ENCODE measurements around the gene SPSB1. TPM values are rescaled to one million over a fixed set of nuclear protein-coding genes. Genes with fewer than 3 reads are reported as not detected.

Gene SPSB1
- total RNA-seq, 2 experiments from 2014 or later, result 17.4 to 18.0 TPM

DNA sequence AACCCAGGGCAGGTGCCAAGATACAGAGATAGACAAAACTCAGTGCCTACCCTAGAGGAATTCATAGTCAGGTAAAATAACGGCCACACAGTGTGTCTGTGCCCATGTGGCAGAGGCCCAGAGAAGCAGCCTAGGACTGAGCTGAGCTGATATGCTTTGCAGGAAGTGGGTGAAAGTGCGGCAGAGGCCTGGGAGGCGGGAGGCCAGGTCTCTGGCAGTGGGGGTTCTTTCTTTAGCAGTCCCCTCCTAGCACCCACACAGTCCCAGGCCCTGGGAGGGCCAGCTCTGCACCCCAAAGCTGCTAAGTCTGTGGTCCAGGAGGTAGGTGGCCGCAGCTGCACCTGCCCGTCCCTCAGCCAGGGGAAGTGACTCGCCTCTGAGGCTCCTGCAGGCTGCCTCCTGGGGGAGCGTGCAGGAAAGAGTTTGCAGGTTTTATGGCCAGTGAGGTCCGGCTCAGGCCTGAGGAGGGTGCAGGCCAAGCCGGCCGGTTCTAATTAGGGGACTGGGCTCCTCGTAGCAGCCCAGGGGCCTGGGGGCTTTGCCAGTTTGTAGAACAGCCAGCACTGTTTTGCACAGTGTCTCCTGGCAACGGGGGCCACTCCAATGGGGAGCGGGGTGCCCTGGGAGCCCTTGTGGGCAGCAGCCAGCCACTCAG, 107.9 kb downstream of the SPSB1 start:
- Mint-ChIP-seq H3K36me3 (ENCODE audit: low read depth) (no peaks in the 10 kb centered on the region), H3K27ac (no peak overlapping the region), H3K4me3 (no peak overlapping the region), H3K27me3 (peaks cover 2% of the 10 kb centered on the region), H3K9me3 (no peaks in the 10 kb centered on the region), H3K4me1 (peaks cover 6% of the 10 kb centered on the region)
- ChIA-PET CTCF (interaction anchor here (0.9 kb wide), 1 partner anchor 134 kb away, joined by 4 read pairs; no protein-coding TSS in a partner anchor), POLR2A (interaction anchor here (1.0 to 1.3 kb wide), 3 partner anchors 10 to 13 kb away, joined by 3 to 6 read pairs (median 4); no protein-coding TSS in a partner anchor)
- DNase-seq, result peak; percentile 30

DNA sequence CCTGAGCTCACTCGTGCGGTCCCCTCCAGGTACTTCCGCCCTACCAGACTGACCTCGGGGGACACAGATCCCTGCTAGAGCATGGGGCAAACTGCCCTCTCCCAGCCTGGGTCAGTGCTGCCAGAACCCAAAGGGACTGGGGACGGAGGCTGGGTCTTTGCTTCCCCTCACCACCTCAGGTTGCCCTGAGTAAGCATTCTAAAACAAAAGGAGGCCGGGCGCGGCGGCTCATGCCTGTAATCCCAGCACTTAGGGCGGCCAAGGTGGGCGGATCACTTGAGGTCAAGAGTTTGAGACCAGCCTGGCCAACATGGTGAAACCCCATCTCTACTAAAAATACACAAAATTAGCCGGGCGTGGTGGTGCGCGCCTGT, 108.4 kb downstream of the SPSB1 start:
- H3K4me1 Mint-ChIP-seq, result peaks cover 6% of the 10 kb centered on the region
- POLR2A ChIA-PET, result no interaction called here
- H3K27ac Mint-ChIP-seq, result no peak overlapping the region
- H3K4me3 Mint-ChIP-seq, result no peak overlapping the region
- H3K36me3 Mint-ChIP-seq (ENCODE audit: low read depth), result no peaks in the 10 kb centered on the region
- no peaks in the 10 kb centered on the region for H3K9me3 Mint-ChIP-seq
- peaks cover 2% of the 10 kb centered on the region for H3K27me3 Mint-ChIP-seq
- DNase-seq, result no peak
- CTCF ChIA-PET, result no interaction called here

DNA sequence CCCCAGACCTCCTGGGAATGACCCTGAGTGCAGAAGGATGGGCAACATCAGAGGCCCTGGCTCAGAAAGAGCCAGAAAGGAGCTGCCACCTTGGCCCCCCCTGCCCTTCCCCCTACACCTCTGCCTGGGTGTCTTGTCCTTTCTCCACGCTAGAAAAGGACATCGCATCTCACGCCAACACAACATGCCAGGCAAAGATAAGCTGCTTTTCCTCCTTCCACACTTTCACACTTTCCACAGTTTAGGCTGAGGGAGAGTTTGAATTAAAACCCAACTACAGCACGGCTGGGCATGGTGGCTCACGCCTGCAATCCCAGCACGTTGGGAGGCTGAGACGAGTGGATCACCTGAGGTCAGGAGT, 109.5 kb downstream of the SPSB1 start:
- Mint-ChIP-seq H3K9me3 (no peaks in the 10 kb centered on the region), H3K27ac (no peak overlapping the region), H3K27me3 (peaks cover 2% of the 10 kb centered on the region), H3K4me1 (peaks cover 6% of the 10 kb centered on the region), H3K4me3 (no peak overlapping the region), H3K36me3 (ENCODE audit: low read depth) (no peaks in the 10 kb centered on the region)
- no peak for DNase-seq
- ChIA-PET POLR2A (no interaction called here), CTCF (no interaction called here)

DNA sequence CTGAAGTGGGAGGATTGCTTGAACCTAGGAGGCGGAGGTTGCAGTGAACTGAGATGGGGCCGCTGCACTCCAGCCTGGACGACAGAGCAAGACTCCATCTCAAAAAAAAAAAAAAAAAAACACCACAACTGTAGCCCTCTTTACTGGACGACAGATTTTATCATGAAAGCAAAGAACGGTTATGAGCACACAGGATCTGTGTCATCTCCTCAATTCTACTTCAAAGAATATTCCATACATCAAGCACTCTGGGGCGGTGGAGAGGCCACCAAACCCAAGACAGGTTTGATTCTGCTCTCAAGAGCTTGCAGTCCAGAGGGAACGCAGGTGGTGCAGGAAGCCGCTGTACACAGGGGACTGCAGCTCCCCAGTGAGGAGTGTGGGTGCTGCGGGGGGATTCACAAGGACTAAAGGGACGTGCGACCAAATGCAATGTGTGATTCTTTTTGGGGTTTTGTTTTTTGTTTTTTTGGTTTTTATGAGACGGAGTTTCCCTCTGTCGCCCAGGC, 110.1 kb downstream of the SPSB1 start:
- DNase-seq, result no peak
- ChIA-PET POLR2A (no interaction called here), CTCF (no interaction called here)
- Mint-ChIP-seq H3K4me3 (no peak overlapping the region), H3K27ac (no peak overlapping the region), H3K9me3 (no peaks in the 10 kb centered on the region), H3K27me3 (peaks cover 2% of the 10 kb centered on the region), H3K36me3 (ENCODE audit: low read depth) (no peaks in the 10 kb centered on the region), H3K4me1 (peaks cover 6% of the 10 kb centered on the region)

DNA sequence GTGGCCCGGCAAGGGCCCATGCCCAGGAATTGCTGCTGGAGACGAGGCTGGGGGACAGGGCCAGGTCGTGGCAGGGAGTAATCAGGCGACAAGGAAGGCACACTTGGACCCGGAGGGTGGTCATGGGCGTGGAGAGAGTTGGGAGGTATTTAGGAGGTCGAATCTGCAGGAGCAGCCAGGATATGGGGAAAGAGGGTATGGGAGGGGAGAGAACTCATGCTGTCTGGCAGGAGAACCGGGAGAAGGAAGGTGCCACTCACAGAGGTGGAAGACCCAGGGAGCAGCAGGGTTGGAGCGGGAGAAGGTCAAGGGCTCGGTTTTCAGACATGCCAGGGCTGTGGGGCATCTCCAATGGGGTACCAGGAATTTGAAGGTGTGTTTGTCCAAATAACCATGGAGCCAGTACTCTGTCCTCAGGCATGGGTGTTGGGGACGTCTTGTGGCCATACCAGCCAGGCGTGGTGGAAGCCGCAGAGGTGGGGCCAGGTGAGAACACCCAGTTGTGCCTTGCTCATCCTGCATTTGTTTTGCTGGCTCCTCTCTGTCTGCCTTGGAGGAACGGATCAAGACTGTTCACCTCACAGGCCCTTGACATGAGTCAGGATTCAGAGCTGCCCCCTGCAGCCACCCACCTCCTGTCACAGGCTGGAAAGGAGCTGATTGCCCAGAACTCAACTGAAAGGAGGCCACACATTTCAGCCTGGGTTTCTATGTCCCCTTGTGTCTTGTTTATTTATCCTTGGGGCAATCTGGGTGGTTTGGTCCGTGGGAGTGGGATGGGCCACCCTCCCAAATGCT, 111.6 kb downstream of the SPSB1 start:
- no peak for DNase-seq
- no peaks in the 10 kb centered on the region for H3K9me3 Mint-ChIP-seq
- no peak overlapping the region for H3K4me3 Mint-ChIP-seq
- POLR2A ChIA-PET, result interaction anchor here (1.3 kb wide), 1 partner anchor 30 kb away, joined by 3 read pairs; no protein-coding TSS in a partner anchor
- no peaks in the 10 kb centered on the region for H3K27me3 Mint-ChIP-seq
- peaks cover 6% of the 10 kb centered on the region for H3K4me1 Mint-ChIP-seq
- H3K27ac Mint-ChIP-seq, result no peak overlapping the region
- no peaks in the 10 kb centered on the region for H3K36me3 Mint-ChIP-seq (ENCODE audit: low read depth)
- CTCF ChIA-PET, result no interaction called here

DNA sequence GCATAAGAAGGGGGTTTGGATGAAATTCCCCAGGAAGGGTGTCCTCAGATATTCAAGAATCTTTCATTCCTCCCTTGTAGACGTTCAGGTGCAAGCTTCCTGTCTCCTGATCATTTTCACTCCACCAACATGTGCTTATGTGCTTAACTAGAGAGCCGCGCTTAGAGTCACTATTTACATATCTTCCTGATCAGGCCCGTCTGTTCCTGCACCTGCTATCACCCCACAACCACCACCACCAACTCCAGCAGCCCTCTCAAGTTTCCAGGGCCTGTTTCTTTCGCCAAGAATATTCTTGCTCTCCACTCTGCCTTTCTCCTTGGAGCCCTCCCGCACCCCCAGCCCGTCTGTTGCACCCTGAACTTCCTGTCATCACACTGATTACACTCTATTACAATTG, 113.4 kb downstream of the SPSB1 start:
- Mint-ChIP-seq H3K36me3 (ENCODE audit: low read depth) (peaks cover 5% of the 10 kb centered on the region), H3K9me3 (peaks cover 3% of the 10 kb centered on the region), H3K4me3 (no peak overlapping the region), H3K27me3 (peaks cover 3% of the 10 kb centered on the region), H3K27ac (no peak overlapping the region), H3K4me1 (peaks cover 6% of the 10 kb centered on the region)
- ChIA-PET CTCF (no interaction called here), POLR2A (interaction anchor here (1.3 kb wide), 1 partner anchor 17 kb away, joined by 4 read pairs; no protein-coding TSS in a partner anchor)
- DNase-seq, result no peak

DNA sequence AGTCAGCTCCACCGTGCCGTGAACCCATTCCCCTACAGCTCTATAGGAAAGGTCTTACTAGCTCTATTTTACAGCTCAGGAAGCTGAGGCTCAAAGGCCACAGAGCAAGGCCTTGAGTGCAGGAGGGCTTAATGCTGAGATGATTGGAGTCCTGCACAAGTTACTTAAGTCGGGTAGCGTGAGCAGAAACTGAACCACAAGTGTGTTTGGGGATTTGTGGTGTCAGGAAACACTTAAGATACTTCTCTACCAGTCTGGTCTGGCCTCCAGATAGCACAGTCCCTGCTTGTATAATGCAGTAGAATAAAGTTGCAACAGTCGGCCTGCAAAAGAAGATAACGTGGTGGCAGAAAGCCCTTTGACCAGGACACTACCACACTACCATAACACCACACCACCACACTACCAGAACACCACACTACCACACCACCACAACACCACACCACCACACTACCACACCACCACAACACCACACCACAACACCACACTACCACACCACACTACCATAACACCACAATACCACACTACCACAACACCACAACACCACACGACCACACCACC, 118.1 kb downstream of the SPSB1 start:
- CTCF ChIA-PET, result interaction anchor here (1.0 to 1.7 kb wide), 3 partner anchors 15 to 177 kb away, joined by 3 to 4 read pairs (median 4); partner anchors contain the start of gene H6PD
- POLR2A ChIA-PET, result interaction anchor here (0.9 to 2.0 kb wide), 3 partner anchors 11 to 16 kb away, joined by 4 to 7 read pairs (median 6); no protein-coding TSS in a partner anchor
- Mint-ChIP-seq H3K9me3 (peaks cover 3% of the 10 kb centered on the region), H3K4me3 (peak overlapping the region; percentile 50), H3K36me3 (ENCODE audit: low read depth) (peaks cover 9% of the 10 kb centered on the region), H3K27me3 (peaks cover 6% of the 10 kb centered on the region), H3K27ac (peak overlapping the region; percentile 70), H3K4me1 (peaks cover 30% of the 10 kb centered on the region)
- peak; percentile 35 for DNase-seq

DNA sequence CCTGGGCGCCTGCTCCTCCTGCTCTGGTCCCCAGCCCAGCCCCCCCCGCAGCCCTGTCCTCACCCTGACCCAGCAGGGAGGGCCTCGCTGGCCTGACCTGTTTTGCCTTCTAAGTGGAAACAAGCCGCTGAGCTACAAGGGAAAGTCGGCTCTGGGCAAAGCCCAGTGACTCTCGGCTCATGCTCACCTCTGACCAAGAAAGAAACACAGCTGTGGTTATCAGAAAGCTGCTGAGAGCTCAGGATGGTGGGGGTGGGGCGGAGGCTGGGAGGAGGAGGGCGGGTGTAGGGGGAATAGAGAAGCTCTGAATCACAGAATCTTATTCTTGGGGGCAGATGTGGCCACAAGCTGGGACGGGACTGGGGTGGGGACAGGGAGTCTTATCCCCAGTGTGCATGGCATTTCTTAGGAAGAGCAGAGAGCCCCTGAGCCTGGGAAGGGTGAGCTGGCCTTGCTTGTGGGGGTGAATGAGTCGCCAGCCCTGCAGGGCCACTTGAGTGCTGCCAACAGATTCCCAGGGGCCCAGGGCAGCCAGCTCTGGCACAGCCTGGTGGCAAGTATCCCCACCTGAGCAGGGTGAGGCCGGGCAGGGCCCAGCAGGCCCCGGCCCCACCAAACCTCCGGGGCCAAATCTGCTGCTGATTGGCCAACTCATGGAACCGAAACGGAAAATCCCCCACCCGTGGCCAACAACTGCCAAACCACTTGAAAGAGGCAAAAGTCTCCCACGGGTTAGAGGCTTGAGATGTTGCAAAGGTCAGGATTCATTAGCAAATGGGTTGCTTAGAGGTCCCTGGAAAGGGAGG, 120.6 kb downstream of the SPSB1 start:
- peak; percentile 66 for DNase-seq
- ChIA-PET POLR2A (interaction anchor here (1.0 to 3.5 kb wide), 7 partner anchors 8 to 160 kb away, joined by 3 to 30 read pairs (median 5); no protein-coding TSS in a partner anchor), CTCF (interaction anchor here (0.7 to 2.4 kb wide), 8 partner anchors 8 to 146 kb away, joined by 3 to 9 read pairs (median 4); no protein-coding TSS in a partner anchor)
- H3K36me3 Mint-ChIP-seq (ENCODE audit: low read depth), result peaks cover 9% of the 10 kb centered on the region
- peaks cover 51% of the 10 kb centered on the region for H3K4me1 Mint-ChIP-seq
- H3K9me3 Mint-ChIP-seq, result peaks cover 3% of the 10 kb centered on the region
- peak overlapping the region; percentile 7 for H3K4me3 Mint-ChIP-seq
- H3K27me3 Mint-ChIP-seq, result peaks cover 18% of the 10 kb centered on the region
- no peak overlapping the region for H3K27ac Mint-ChIP-seq

DNA sequence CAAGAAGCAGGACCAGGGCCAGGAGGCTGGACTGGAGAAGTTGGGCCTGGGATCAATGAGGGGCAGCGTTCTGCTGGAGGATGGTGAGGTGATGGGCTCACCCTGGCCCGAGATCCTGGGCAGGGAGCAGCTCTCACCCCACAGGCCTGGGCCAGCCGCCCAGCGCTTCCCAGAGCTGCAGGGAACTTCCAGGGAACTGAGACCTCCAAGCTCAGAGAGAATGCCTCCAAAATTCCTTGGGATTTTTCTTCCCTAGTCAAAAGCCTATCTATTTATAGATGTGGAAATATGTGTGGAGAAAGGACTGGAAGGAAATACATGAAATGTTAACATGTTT, 121.2 kb downstream of the SPSB1 start:
- POLR2A ChIA-PET, result interaction anchor here (1.5 to 3.5 kb wide), 4 partner anchors 7 to 15 kb away, joined by 5 to 30 read pairs (median 11); no protein-coding TSS in a partner anchor
- H3K27me3 Mint-ChIP-seq, result peaks cover 18% of the 10 kb centered on the region
- no peak overlapping the region for H3K27ac Mint-ChIP-seq
- DNase-seq, result no peak
- peak overlapping the region; percentile 7 for H3K4me3 Mint-ChIP-seq
- CTCF ChIA-PET, result interaction anchor here (0.9 to 2.4 kb wide), 5 partner anchors 11 to 147 kb away, joined by 3 to 9 read pairs (median 4); no protein-coding TSS in a partner anchor
- peaks cover 55% of the 10 kb centered on the region for H3K4me1 Mint-ChIP-seq
- peaks cover 9% of the 10 kb centered on the region for H3K36me3 Mint-ChIP-seq (ENCODE audit: low read depth)
- peaks cover 3% of the 10 kb centered on the region for H3K9me3 Mint-ChIP-seq

DNA sequence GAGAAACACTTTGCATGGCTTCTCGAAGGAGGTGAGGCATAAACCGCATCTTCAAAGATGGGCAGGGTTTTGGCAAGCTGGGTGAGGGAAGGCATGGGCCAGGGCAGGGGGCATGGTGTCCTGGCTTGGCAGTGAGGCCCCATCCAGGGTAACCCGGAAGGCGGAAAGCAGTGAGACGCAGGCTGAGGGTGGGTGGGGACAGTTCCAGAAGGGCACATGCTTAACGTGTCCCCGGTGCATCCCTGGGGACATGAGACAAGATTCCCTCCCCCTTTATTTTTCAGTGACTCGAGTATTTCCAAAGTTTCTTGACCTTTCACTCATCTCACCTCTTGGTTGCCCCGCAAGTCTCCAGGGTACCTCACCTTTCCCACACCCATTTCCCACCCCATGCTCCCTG, 123.8 kb downstream of the SPSB1 start:
- DNase-seq, result no peak
- H3K4me1 Mint-ChIP-seq, result peaks cover 68% of the 10 kb centered on the region
- H3K27ac Mint-ChIP-seq, result no peak overlapping the region
- peaks cover 24% of the 10 kb centered on the region for H3K27me3 Mint-ChIP-seq
- ChIA-PET POLR2A (interaction anchor here (1.6 to 2.8 kb wide), 2 partner anchors 10 to 12 kb away, joined by 4 to 12 read pairs; no protein-coding TSS in a partner anchor), CTCF (no interaction called here)
- H3K4me3 Mint-ChIP-seq, result peak overlapping the region; percentile 1
- H3K36me3 Mint-ChIP-seq (ENCODE audit: low read depth), result peaks cover 3% of the 10 kb centered on the region
- no peaks in the 10 kb centered on the region for H3K9me3 Mint-ChIP-seq

DNA sequence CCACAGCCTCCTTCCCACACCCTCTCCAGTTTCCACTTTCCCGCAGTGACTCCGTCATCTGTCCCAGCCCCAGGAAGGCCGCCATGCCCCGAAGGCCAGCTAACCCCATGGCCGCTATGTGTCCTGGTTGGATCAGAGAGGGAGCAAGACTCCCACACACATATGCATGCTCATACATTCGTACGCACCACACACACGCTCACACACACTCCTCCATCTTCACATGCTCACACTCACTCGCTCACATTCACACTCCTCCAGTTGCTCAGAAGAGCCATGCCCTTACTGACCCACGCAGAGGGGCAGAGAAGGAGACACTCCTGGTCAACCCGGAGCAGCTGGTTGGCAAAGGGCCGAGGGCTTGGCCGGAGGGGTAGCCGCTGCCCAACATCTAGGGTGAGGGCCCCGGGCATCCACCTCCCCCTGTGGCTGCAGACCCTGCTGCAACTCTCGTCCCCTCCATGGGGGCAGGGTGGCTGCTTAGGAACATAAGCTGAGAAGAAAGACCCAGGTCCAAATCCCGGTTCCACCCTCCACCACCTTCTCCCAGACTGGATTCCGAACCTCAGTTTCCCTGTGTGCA, 124.3 kb downstream of the SPSB1 start:
- no peak for DNase-seq
- POLR2A ChIA-PET, result interaction anchor here (1.6 to 2.8 kb wide), 2 partner anchors 9 to 12 kb away, joined by 4 to 12 read pairs; no protein-coding TSS in a partner anchor
- peaks cover 66% of the 10 kb centered on the region for H3K4me1 Mint-ChIP-seq

DNA sequence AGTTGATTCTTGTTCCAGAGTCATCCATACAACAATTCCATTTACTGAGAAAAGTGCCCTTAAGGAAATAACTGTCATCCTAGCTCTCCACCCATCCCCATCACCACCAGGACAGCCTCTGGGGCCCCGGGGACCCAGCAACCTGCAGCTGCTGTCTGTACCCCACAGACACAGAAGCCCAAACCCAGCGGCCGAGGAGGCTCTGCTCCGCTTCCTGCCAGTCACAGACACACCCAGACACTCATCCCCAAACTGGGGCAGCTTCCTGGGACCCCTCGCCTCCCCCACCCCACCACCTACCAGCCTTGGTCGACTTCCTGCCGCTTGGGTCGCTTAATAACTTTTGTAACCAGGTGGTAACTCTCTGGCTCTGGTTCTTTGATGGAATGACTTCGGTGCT, 125.0 kb downstream of the SPSB1 start:
- peak; percentile 51 for DNase-seq
- H3K27ac Mint-ChIP-seq, result no peak overlapping the region
- H3K4me3 Mint-ChIP-seq, result peak overlapping the region; percentile 42
- peaks cover 35% of the 10 kb centered on the region for H3K27me3 Mint-ChIP-seq
- POLR2A ChIA-PET, result interaction anchor here (0.5 to 2.8 kb wide), 3 partner anchors 9 to 919 kb away, joined by 3 to 12 read pairs (median 4); no protein-coding TSS in a partner anchor
- H3K9me3 Mint-ChIP-seq, result no peaks in the 10 kb centered on the region
- peaks cover 63% of the 10 kb centered on the region for H3K4me1 Mint-ChIP-seq
- CTCF ChIA-PET, result interaction anchor here (1.0 kb wide), 1 partner anchor 11 kb away, joined by 3 read pairs; no protein-coding TSS in a partner anchor
- no peaks in the 10 kb centered on the region for H3K36me3 Mint-ChIP-seq (ENCODE audit: low read depth)

More for the DNA sequence above, 124.3 kb downstream of the SPSB1 start:
- no peaks in the 10 kb centered on the region for H3K9me3 Mint-ChIP-seq
- peaks cover 29% of the 10 kb centered on the region for H3K27me3 Mint-ChIP-seq
- H3K27ac Mint-ChIP-seq, result no peak overlapping the region
- H3K4me3 Mint-ChIP-seq, result peak overlapping the region; percentile 42
- CTCF ChIA-PET, result interaction anchor here (1.0 kb wide), 1 partner anchor 12 kb away, joined by 3 read pairs; no protein-coding TSS in a partner anchor
- H3K36me3 Mint-ChIP-seq (ENCODE audit: low read depth), result peaks cover under 1% of the 10 kb centered on the region

Data from activated CD4-positive, alpha-beta memory T cell treated with anti-CD3 and anti-CD28 coated beads, Interleukin-2, amount 10 ng/mL, durations not matched to agents 7 days and 5 days (primary cell).